Skeletal muscle tissue (tissue), 4 donors: ENCODE results near the gene PHYKPL. TPM values are rescaled to one million over a fixed set of nuclear protein-coding genes. Genes with fewer than 3 reads are reported as not detected.

Experiments
- H3K27ac ChIP-seq: one replicate; pipeline ENCODE4 v1.7.0; 2013; ENCODE audit warnings: mild to moderate bottlenecking, low read depth, low read length, inconsistent platforms
- H3K27me3 ChIP-seq, 3 donors: one replicate each; pipeline ENCODE4 v1.7.0; 2013; ENCODE audit warnings: low read length in 3 of 3; ENCODE audit not compliant: control insufficient read depth in 3 of 3, insufficient read depth in 3 of 3
- H3K36me3 ChIP-seq, 3 donors: one replicate each; pipeline ENCODE4 v1.7.0; 2013; ENCODE audit warnings: low read length in 3 of 3; ENCODE audit not compliant: control insufficient read depth in 3 of 3, insufficient read depth in 3 of 3
- H3K4me1 ChIP-seq, 3 donors: one replicate each; pipeline ENCODE4 v1.7.0; 2013; ENCODE audit warnings: low read length in 3 of 3, mild to moderate bottlenecking in 3 of 3; ENCODE audit not compliant: control insufficient read depth in 3 of 3, insufficient read depth in 3 of 3
- H3K4me3 ChIP-seq, 3 donors: one replicate each; pipeline ENCODE4 v1.7.0; 2013; ENCODE audit warnings: low read length in 3 of 3
- H3K9ac ChIP-seq, 3 donors: one replicate each; pipeline ENCODE4 v1.7.0; 2013; ENCODE audit warnings: low read length in 3 of 3, mild to moderate bottlenecking in 3 of 3, moderate library complexity in 2 of 3, low read depth in 1 of 3
- H3K9me3 ChIP-seq, 3 donors: one replicate each; pipeline ENCODE4 v1.7.0; 2013; ENCODE audit warnings: low read length in 3 of 3; ENCODE audit not compliant: control insufficient read depth in 3 of 3
- total RNA-seq: library from RNA; depleted of rRNA; stranded (reverse); fragments of >200 nt; gene quantifications from one replicate; pipeline ENCODE4 v1.2.3, GENCODE V29; 2014
- donor health status: Osteomylitis.

PHYKPL gene
- total RNA-seq, 1 donor from 2014 or later: 38.1 TPM

DNA sequence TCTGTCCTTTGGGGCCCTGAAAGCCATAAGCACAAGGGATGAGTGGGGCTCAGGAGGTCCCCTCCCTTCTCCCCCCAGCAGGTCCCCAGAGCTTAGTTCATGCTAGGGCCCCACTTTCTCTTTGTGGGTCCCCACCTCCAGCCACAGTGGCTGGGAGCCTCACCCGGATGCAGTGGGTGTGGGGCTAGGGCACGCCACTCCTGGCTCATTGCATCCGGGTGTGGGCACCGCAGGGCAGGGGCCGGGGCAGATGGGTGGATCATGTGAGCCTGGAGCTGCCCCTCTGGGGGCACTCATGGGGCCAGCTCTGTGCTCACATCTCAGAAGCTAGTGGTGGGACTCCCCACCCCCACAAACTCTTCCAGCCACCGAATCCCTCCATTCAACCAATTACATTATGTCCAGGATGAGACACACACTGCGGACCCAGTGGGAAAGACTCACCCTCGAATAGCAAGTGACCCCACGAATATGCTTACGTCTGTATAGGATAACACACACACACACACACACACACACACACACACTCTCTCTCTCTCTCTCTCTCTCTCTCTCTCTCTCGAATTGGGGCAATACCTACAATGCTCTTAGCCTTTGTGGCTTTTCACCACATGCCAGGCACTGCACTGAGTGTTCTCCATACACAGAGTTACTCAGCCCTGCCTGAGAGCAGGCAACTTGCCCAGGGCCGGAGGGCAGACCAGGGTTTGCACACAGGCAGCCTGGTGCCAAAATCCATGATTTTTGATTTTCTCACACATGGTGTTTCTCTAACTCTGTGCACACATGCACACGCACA lies 16.8 kb upstream of the PHYKPL start:
- Histone ChIP-seq H3K9ac (no peak overlapping the region), H3K9me3 (no peaks in the 10 kb centered on the region), H3K27me3 (peaks cover 0 to 18% (median 16%) of the 10 kb centered on the region in 3 donors), H3K4me1 (no peaks in the 10 kb centered on the region), H3K27ac (no peak overlapping the region), H3K36me3 (no peaks in the 10 kb centered on the region), H3K4me3 (no peak overlapping the region)

DNA sequence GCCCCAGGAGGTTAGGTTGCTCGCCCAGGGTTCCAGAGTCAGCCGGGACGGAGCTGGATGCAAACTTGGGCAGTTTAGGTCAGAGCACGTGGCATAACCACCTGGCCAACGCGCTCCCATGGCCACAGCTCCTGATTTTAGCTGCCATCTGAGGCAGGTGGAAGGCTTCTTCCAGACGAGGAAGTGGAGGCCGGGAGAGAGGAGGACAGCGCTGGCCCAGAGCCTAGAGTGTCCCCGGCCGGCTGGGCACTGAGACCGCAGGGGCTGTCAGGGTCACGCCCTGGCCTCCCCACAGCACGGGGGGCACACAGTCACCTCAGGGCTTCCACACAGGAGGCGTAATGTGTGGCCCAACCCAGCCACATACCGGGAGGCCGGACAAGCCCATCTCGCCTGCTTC lies 16.1 kb upstream of the PHYKPL start:
- Histone ChIP-seq H3K27me3 (peaks cover 0 to 18% (median 16%) of the 10 kb centered on the region in 3 donors), H3K9me3 (no peaks in the 10 kb centered on the region), H3K36me3 (no peaks in the 10 kb centered on the region), H3K9ac (no peak overlapping the region), H3K27ac (no peak overlapping the region), H3K4me1 (no peaks in the 10 kb centered on the region), H3K4me3 (no peak overlapping the region)

DNA sequence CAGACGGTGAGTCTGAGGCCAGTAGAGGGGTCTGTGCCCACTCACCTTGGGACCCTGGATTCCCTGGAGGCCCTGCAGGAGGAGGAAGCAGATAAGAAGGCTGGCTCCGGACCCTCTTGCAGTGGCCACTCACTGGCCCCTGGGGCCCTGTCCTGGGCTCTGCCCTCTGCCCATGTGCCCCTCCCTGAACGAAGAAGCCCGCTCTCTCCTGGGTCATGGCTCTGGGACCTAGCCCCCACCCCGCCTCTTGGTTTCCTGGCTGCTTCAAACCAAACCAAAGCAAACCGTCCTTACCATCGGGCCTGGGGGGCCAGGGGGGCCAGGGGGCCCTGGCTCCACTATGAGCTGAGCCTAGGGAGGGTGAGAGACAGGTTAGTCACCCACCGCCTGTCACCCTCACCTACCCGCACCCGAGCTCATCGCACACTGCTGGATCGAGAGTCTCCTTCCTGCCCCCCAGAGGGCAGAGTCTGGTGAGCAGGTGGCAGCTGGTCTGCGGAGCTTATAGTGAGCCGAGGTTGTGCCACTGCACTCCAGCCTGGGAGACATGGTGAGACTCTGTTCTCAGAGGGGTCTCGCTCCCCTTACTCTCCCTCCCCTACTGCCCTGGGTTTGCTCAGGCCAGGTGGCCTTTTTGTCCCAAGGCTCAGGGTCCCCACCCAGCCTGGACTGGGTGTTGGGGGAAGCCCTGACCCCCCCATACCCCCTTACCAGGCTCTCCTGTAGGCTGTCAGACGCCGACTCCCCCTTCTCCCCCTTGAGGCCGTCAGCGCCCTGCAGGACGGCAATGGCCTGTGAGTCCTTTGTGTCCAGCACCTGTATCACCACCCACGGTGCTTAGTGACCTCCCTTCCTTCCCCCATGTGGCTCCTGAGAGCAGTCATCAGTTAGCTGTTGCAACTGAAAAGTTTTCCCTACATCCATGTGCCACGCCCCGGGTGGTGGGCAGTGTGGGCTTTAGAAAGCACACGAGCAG lies 15.2 kb upstream of the PHYKPL start:
- no peak overlapping the region for H3K9ac ChIP-seq
- no peaks in the 10 kb centered on the region for H3K36me3 ChIP-seq
- no peak overlapping the region for H3K4me3 ChIP-seq
- no peaks in the 10 kb centered on the region for H3K4me1 ChIP-seq
- H3K27me3 ChIP-seq: peaks cover 0 to 18% (median 16%) of the 10 kb centered on the region in 3 donors
- no peak overlapping the region for H3K27ac ChIP-seq
- no peaks in the 10 kb centered on the region for H3K9me3 ChIP-seq

DNA sequence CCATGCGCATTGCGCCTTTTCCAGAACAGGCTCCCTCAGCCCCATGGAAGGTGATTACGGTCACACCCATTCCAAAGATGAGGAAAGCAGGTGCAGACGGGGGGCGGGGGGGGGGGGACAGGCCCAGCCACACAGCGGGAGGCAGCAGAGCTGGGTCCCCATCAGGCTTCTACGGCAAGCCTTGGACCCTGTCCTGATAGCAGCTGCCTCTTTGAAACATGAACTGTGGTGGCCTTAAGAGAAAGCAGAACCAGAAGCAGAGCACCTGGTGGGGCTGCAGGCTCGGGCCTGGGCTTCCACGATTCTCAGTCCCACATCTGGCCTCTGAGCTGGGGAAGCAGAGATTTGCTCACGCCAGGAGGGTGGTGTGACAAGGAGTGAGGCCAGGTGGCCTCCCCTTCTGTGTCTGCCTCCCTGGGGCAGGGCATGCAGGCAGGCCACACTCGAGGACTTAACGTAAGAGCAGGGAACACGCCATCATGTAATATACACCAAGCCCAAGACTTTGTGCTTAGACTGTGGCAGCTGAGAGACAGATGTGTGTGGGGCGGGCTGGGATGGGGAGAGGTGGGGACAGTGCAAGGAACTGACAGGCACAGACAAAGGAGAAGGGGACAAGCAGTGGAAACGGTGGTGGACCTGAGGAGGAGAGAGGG lies 14.2 kb upstream of the PHYKPL start:
- H3K36me3 ChIP-seq: no peaks in the 10 kb centered on the region
- no peak overlapping the region for H3K27ac ChIP-seq
- no peaks in the 10 kb centered on the region for H3K9me3 ChIP-seq
- H3K4me3 ChIP-seq: no peak overlapping the region
- H3K9ac ChIP-seq: no peak overlapping the region
- peaks cover 0 to 9% (median 0%) of the 10 kb centered on the region in 3 donors for H3K4me1 ChIP-seq
- peaks cover 0 to 18% (median 16%) of the 10 kb centered on the region in 3 donors for H3K27me3 ChIP-seq

DNA sequence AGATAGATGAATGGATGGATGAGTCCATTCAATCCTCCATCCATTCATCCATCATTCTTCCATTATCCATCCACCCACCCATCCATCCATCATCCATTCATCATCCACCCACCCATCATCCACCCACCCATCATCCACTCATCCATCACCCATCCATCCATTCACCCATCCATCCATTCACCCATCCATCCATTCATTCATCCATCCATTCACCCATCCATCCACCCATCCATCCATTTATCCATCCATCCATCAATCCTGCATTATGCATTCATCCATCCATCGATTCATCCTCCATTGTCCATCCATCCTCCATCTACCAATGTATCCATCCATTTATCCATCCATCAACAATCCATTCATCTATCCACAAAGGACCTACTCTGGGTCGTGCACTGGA lies 12.8 kb upstream of the PHYKPL start:
- H3K36me3 ChIP-seq: no peaks in the 10 kb centered on the region
- H3K27me3 ChIP-seq: peaks cover 0 to 18% (median 16%) of the 10 kb centered on the region in 3 donors
- no peak overlapping the region for H3K27ac ChIP-seq
- H3K4me1 ChIP-seq: peaks cover 5 to 23% (median 13%) of the 10 kb centered on the region in 3 donors
- H3K9ac ChIP-seq: no peak overlapping the region
- H3K9me3 ChIP-seq: no peaks in the 10 kb centered on the region
- H3K4me3 ChIP-seq: no peak overlapping the region

DNA sequence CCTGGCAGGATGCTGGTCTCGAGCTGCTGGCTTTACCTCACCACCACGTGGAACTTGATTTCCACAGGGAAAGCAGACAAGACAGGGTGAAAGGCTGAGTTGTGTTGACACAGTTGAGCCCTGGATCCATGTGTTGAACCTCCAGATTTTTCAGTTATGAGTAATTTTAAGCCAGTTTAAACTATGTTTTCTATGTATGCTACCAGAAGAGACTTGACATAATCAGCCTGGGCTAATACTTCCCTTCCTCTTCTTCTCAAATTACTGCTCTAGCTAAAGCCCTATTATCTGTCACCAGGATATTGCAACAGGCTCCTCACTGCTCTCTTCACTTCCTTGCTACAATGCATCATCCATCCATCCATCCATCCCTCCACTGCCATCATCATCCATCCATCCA lies 12.0 kb upstream of the PHYKPL start:
- H3K27ac ChIP-seq: no peak overlapping the region

DNA sequence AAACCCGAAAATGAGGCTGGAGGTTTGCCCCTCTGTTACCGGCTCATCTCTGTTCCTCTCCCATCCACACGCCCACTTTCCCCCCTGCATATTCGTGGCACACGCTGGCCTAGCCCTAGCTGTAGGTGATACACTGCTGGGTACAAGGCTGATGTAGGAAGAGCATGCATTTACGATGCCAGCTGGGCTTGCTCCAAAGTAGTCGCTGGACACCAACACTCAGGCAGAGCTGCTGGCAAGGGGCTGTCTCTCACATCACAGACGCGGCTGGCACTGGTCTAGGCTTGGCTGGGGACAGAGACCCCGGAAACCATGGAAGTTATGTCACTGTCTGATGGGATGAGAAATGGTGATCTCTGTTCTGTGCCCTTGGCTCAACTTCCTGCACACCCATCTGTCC lies 9.8 kb upstream of the PHYKPL start:
- no peak overlapping the region for H3K4me3 ChIP-seq
- no peak overlapping the region for H3K9ac ChIP-seq
- H3K27me3 ChIP-seq: peaks cover 0 to 13% (median 11%) of the 10 kb centered on the region in 3 donors
- peaks cover 29 to 50% (median 34%) of the 10 kb centered on the region in 3 donors for H3K4me1 ChIP-seq
- no peaks in the 10 kb centered on the region for H3K36me3 ChIP-seq
- H3K9me3 ChIP-seq: no peaks in the 10 kb centered on the region
- no peak overlapping the region for H3K27ac ChIP-seq

More for the DNA sequence above, 12.0 kb upstream of the PHYKPL start:
- Histone ChIP-seq H3K27me3 (peaks cover 0 to 18% (median 16%) of the 10 kb centered on the region in 3 donors), H3K4me1 (peaks cover 13 to 30% (median 20%) of the 10 kb centered on the region in 3 donors), H3K9ac (no peak overlapping the region), H3K4me3 (no peak overlapping the region), H3K36me3 (no peaks in the 10 kb centered on the region), H3K9me3 (no peaks in the 10 kb centered on the region)

DNA sequence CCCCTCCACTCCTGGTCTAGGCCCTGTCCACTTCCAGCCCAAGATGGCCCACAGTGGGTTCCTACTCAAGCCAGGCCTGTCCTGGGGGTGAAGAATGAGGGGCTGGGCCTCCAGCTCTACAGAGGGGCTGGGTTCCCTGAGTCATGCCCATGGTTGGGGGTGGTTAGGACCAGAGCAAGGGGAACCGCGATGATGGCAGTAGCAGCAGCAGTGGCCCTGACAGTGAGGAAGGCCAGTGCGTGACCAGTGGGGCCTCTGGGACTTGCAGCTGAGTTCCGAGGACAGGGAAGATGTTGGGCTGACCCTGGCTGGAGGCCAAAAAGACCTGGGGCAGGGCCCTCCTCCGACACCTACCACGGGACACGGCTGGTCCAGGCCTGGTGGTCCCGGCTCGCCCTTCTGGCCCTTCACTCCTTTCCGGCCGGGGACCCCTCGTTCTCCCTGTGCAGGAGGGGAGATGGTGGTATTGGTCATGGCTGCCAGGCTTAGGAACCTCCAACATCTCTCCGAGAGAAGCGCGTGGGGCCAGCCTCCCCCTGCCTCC lies 9.2 kb upstream of the PHYKPL start:
- no peaks in the 10 kb centered on the region for H3K9me3 ChIP-seq
- no peak overlapping the region for H3K27ac ChIP-seq
- H3K4me3 ChIP-seq: no peak overlapping the region
- H3K4me1 ChIP-seq: peaks cover 36 to 57% (median 41%) of the 10 kb centered on the region in 3 donors
- peak overlapping the region in 1 of 3 donors; percentile 8 for H3K9ac ChIP-seq
- no peaks in the 10 kb centered on the region for H3K36me3 ChIP-seq
- peaks cover 0 to 8% (median 6%) of the 10 kb centered on the region in 3 donors for H3K27me3 ChIP-seq

DNA sequence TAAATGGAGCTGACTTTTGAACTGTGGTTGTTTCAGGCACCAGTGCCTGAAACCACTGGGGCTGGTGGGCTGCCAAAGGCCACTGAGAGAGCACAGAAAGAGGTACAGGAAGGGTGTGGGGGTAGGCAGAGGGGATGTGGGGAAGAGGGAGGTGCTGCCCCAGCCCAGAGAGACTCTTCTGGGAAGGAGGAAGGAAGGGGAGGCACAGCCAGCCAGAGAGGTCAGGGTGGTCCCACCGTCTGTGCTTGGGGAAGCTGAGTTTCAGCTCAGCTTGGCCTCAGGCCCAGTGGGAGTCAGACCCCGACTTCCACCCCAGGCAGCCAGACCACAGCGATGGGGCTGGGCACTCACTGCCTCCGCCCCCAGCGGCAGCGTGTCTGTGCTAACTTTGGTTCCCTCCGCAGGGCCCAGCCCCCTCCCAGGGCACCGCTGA lies 8.6 kb upstream of the PHYKPL start:
- peaks cover 41 to 62% (median 46%) of the 10 kb centered on the region in 3 donors for H3K4me1 ChIP-seq
- H3K9me3 ChIP-seq: no peaks in the 10 kb centered on the region
- H3K4me3 ChIP-seq: no peak overlapping the region
- H3K36me3 ChIP-seq: no peaks in the 10 kb centered on the region
- H3K27me3 ChIP-seq: peaks cover 0 to 2% (median under 1%) of the 10 kb centered on the region in 3 donors
- peak overlapping the region in 1 of 3 donors; percentile 8 for H3K9ac ChIP-seq
- no peak overlapping the region for H3K27ac ChIP-seq
